Gastroesophageal sphincter (tissue), 3 donors: ENCODE measurements around the gene CSAD.
"Not testable (repeated sequence)": the region's sequence is repeated elsewhere in the genome, so short reads cannot be mapped to it uniquely, and the experiment has no call there.

Experiments used
- CTCF ChIP-seq, 4 experiments: fragments of 200-600 bp in 2 of 4; fragments of 450-650 bp in 2 of 4; sonication (generic) in 1 of 4; IDR thresholded peaks; one replicate each; pipeline ENCODE4 v1.5.1; 2017 to 2019; ENCODE audit warnings: antibody characterized with exemption in 4 of 4, mild to moderate bottlenecking in 2 of 4, moderate library complexity in 2 of 4
- EP300 ChIP-seq: sonication (generic); formaldehyde crosslinking; IDR thresholded peaks from one replicate; pipeline ENCODE4 v1.6.1; 2017; ENCODE audit warnings: antibody characterized with exemption, mild to moderate bottlenecking
- POLR2A ChIP-seq, 2 donors: fragments of 450-650 bp; IDR thresholded peaks; one replicate each; pipeline ENCODE4 v1.6.1; 2017; ENCODE audit warnings: antibody characterized with exemption in 2 of 2, mild to moderate bottlenecking in 2 of 2, moderate library complexity in 1 of 2
- POLR2AphosphoS5 ChIP-seq: sonication (generic); formaldehyde crosslinking; IDR thresholded peaks from one replicate; pipeline ENCODE4 v1.6.1; 2017; ENCODE audit warnings: antibody characterized with exemption

DNA sequence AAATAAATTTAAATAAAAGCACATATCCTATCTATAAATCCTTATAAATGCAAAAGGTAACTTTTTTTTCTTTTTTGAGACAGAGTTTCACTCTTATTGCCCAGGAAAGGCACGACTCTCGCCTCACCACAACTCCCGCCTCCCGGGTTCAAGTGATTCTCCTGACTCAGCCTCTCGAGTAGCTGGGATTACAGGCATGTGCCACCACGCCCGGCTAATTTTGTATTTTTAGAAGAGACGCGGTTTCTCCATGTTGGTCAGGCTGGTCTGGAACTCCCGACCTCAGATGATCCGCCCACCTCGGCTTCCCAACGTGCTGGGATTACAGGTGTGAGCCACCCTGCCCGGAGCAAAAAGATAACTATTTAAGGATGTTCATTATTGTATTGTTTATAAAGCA lies 1.9 kb downstream of the CSAD start:
- not testable (repeated sequence) for TF ChIP-seq CTCF (IDR thresholded peaks at IDR 0.05); POLR2A (IDR thresholded peaks at IDR 0.05); POLR2AphosphoS5; EP300
